GM19397 (cell line): ENCODE data around the gene ROGDI.
A peak's percentile ranks its signal among the peaks of the same experiment; 100 is the strongest.

ENCODE experiments used
- ATAC-seq: cut with Tn5 transposase; IDR thresholded peaks from one replicate; pipeline ENCODE4 v1.9.1; 2021; ENCODE audit warnings: mild to moderate bottlenecking, moderate library complexity; ENCODE audit not compliant: unreplicated experiment

ROGDI gene

DNA sequence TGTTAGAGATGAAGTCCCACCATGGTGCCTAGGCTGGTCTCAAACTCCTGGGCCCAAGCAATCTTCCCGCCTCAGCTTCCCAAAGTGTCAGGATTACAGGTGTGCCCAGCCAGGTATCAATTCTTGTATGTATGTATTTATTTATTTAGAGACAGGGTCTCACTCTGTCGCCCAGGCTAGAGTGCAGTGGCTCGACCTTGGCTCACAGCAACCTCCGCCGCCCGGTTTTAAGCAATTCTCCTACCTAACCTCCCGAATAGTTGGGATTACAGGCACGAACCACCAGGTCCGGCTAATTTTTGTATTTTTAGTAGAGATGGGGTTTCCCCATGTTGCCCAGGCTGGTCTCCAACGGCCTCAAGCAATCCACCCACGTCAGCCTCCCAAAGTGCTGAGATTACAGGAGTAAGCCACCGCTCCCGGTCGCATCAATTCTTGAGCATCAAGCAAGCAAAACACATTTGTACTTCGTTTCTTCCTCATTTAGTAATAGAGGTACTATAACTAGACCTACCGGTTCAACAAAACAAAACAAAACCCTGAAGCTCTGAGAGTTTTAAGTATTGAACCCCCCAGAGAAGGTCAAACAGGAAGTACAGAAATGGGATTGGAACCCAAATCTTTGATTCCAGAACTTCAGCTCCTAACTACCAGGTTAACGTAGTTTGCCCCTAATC, 34.4 kb downstream of the ROGDI start:
- no peak for ATAC-seq

DNA sequence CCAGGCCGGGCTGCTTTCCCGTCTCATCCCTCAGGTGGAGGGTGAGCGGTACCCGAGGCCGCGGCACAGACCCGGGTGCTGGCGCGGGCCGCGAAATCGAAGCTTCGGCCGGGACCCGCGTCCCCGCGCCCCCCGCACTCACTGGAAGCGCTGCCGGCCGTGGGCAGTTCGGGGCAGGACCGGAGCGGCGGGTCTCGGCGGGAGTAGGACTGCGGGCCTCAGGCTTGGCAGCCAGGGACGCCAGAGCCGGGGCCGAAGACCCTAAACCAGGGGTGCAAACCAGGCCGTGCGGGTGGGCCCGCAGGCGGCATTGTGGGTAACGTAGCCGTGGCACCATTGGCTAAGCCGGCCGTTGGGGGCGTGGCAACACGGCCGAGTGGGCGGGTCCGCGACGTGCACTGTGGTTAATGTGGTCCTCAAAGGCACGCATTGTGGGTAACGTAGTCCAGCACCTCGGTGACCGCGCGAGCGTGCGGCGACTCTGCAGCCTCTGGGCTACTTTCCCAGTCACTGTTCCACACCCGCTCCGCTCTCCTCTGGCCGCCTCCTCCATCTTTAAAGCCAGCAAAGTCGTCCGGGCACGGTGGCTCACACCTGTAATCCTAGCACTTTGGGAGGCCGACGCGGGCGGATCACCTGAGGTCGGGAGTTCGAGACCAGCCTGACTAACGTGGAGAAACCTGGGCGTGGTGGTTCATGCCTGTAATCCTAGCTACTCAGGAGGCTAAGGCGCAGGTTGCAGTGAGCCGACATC, 35.4 kb downstream of the ROGDI start, which contains the start of gene ZNF500:
TSS of gene ZNF500 (minus strand) at position 288 of the 754 bp plus-strand sequence. CDS start 1,184 bp downstream, outside the sequence.
- peak; percentile 81 for ATAC-seq

DNA sequence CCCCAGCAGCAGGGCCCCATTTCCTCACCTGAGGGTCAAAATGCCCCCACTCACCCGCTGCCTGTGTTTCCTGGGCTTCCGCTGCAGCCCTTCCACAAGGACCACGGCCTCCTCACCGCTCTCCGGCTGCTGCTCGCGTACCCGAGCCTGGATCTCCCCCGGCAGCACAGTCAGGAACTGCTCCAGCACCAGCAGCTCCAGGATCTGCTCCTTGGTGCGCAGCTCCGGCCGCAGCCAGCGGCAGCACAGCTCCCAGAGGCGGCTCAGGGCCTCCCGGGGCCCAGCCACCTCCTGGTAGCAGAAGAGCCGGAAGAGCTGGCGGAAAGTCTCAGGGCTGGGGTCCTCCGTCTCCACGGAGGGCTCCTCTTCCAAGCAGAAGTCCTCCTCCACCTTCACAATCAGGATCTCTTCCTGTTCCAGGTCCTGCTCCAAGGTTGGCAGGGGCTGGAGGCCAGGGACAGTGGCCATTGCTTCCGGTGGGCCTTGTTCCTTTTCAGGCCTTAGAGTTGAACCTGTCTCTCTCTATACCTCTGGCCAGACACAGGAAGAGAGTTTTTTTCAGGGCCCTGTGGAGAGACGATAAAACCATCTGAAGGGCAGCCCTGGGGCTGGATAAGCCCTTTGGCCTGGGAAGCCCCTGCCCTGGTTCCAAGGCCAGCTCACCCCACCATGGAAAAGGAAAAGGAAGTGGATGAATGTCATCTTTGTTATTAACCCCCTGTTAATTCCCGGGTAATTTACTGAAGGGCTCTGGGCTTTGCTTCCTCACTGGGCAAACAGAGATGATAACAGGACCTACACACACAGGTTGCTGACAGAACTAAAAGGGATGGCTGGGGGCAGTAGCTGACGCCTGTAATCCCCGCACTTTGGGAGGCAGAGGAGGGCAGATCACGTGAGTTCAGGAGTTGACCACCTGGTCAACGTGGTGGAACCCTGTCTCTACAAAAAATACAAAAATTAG, 36.6 kb downstream of the ROGDI start:
- no peak for ATAC-seq

DNA sequence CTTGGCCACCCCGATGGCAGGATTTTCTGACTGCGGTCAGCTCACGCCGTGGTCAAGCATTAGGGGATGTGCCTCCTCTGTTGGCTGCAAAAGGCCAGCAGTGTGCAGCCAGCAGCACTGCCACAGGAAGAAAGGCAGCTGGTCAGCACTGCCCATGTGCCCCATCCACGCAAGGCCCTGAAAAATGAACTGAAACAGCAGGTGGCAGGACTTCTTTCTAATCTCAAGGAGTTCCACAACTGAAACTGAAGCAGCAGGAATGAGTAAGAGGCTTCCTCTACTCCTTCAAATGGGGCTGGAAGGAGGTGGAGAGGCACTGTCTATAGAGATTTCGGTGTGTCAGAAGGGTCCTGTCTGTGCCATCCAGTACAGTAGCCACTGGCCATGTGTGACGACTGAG, 38.6 kb downstream of the ROGDI start:
- ATAC-seq: no peak

DNA sequence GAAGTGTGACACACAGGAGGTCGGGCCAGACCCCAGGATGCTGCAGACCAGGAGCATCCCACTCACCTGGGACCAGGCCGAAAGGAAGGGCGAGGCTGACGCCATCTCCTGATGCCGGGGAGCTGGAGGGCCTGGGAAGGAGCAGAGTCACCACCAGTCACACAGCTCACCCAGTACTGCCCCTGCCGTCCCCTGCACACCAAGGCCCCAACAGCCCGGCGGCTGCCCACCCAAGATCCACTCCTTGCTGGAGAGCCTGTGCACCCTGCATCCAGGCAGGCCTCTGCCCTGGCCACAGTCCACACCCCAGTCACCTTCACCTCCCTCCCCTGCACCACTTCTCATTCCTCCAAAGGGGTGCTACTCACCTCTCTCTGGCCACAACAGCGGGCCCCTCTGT, 40.2 kb downstream of the ROGDI start:
- ATAC-seq: no peak

DNA sequence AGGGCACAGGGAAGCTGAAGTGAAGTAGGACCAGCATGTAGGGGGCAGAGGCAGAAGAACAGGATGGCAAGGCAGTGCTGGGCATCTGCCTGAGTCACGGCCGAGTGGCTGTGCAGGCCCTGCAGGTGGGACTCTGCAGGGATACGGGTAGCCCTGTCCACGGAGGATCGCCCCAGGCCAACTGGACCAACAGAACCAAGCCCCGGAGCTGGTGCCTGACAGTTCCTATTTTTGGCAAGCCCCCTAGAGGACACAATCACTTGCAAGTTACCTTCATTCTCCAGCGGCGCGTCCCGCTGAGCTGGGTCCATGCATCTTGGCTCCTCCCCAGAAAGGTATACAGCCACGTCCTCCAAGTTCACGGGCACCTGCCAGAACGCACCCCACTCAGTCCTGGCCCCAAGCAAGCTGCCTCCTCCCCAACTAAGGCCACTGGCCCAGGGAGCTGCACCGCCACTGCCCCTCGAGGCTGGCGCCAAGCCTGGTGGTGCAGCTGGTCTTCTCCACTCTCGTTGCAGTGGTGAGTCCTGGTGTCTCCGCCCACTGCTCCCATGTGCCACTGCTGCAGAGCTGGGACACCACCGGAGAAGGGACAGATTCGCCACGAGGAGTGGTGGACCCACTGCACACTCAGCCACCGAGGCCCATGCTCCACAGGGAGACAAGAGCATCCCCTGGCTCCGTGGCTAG, 42.1 kb downstream of the ROGDI start:
- no peak for ATAC-seq

DNA sequence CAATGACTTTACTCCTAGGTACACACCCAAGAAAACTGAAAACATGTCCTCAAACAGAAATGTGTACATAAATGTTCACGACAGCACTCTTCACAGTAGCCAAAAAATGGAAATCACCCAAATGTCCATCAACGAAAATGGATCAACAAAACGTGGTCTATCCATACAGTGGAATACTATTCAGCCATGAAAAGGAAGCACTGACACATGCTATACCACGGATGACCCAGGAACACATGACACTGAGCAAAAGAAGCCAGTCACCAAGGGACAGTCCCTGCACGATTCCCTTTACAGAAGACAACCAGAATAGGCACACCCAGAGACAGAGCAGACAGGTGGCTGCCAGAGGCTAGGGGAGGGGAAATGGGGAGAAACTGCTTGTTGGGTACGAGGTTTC, 46.7 kb downstream of the ROGDI start:
- no peak for ATAC-seq

DNA sequence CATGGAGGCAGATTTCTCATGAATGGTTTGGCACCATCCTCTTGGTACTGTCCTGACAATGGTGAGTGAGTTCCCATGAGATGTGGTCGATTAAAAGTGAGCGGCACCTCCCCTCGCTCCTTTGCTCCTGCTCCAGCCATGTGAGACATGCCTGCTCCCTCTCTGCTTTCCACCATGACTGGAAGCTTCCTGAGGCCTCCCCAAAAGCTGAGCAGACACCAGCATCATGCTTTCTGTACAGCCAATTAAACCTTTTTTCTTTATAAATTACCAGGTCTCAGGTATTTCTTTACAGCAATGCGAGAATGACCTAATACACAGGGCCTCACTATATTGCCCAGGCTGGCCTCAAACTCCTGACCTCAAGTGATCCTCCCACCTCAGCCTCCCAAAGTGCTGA, 47.6 kb downstream of the ROGDI start:
- ATAC-seq: no peak

DNA sequence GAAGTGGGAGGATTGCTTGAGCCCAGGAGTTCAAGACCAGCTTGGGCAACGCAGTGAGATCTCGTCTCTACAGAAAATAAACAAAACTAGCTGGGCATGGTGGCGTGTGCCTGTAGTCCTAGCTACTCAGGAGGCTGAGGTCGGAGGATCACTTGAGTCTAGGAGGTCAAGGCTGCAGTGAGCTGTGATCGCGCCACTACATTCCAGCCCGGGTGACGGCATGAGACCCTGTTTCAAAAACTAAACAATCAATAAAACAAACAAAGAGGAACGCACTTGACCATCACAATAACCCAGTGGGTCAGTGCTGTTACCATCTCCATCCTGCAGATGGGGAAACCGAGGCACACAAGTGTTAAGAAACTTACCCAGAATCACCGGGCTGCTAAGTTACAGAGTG, 49.2 kb downstream of the ROGDI start:
- no peak for ATAC-seq

DNA sequence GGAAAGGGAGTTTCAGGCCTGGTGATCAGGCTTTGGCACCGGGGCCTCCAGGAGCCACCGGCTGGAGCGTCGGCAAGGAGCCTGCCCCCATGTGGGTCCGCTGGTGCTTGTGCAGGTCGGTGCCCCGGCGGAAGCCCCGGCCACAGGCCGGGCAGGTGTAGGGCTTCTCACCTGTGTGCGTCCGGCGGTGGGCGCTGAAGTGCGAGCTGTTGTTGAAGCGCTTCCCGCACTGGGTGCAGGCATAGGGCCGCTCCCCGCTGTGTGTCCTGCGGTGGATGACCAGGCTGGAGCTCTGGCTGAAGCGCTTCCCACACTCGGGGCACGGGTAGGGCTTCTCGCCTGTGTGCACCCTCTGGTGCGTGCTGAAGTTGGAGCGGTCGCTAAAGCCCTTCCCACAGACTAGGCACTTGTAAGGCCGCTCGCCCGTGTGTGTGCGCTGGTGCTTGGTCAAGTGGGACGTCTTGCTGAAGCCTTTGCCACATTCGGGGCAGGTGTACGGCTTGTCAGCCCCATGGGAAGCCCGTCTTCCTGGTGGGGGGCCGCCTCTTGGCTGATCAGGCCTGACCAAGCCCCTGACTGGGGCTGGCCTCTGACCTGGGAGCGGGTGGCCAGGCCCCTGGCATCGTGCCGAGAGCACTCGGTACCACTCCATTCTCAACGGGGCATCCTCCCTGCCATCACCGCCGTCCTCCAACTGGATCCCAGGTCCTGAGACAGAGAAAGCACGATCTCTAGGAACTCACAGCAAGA, 49.9 kb downstream of the ROGDI start:
- ATAC-seq: no peak

DNA sequence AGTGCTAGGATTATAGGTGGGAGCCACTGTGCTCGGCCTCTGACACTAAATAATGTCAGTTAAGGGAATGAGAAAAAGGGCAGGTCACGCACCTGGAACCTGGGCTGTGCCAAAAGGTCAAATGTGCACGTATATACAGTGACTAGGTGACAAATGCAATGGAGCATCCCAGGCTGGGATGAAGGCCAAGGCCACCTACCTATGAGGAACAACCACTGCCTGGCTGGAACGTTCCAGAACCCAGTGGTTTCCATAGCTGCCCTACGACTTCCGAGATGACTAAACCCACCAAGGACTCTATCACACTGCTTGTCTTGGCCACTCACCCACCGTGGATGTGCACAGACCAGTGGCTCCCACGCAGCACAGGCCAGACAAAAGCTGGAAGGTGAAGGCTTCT, 51.5 kb downstream of the ROGDI start:
- ATAC-seq: no peak

DNA sequence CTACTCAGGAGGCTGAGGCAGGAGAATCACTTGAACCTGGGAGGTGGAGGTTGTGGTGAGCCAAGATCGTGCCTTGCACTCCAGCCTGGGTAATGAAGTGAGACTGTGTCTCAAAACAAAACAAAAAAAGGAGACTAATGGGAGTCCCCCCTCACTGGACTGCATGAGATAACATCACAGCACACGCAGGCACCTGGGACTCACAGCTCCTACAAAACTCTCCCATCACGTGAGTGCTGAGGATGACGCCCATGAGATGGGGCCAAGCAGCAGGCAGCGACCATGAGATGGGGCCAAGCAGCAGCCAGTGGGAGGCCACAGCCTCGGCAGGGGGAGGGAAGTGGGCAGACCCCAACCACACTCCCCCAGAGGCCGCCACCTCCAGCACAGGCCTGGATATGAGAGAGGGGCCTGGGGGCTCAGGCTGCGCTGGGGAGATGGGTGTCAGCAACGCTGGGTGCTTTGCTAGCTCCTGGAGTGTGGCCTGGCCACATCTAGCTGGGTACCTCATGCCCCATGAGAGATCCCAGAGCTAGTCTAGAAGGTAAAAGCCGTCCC, 52.7 kb downstream of the ROGDI start:
- no peak for ATAC-seq

DNA sequence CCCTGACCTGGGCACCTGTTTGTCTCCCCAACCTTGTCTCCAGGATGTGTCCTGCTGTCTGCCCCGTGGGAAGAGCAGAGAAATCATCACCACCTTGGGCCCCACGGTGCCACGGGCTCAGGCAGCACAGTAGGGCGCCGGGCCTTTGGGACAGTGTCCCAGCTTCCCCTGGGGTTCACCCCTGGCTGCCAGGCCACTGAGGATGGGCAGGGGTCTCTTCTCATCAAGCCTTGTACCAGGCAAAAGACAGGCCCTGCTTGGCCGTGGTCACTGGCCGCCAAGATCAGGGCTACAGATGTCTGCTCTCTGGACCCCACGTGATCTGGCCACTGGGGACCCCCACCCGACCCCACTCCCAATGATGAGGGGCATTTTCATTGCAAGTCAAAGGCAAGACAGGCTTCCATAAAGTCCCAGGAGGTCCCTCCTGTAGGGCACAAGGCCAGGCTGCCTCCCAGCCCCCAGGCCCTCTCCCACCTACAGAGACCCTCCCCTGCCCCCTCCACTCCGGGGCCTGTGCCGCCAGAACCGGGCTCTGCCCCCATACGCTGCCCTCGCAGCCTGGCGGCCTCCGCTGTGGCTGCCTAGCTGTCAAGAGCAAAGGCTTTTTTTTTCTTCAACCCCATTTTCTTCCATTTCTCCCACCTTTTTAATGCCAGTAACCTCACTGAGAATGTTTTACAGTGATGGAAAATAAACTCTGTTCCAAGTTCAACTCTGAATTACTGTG, 53.6 kb downstream of the ROGDI start:
- no peak for ATAC-seq

DNA sequence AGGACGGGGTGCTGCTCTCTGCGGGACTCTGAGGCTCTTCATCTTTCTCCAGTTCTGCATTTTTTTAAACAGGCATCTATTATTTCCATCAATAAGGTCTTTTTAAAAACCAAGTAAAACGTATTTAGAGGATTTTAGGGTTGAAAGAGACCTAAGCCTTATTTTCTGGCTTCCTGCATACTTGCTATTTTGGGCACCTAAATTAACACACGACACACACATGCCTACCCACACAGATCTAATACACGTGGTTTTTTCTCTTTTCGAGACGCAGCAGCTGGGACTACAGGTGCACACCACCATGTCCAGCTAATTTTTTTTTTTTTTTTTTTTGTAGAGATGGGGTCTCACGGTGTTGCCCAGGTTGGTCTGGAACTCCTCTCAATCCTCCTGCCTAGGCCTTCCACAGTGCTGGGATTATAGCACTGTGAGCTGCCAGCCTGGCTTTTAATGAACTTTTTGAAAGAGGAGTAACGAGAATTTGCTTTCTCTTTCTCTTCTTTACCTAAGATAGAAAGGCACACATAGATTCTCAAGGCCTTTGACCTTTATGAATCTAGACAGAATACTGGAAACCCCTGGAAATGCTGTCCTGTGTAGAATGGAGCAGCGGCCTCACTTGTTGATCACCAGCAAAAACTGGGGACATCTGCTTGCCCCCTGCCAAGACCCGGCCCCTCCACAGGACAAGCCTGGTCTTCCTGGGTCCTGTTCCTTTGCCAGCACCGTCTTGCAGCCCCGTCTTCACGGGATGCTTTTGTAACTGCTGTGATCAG, 54.3 kb downstream of the ROGDI start:
- no peak for ATAC-seq

DNA sequence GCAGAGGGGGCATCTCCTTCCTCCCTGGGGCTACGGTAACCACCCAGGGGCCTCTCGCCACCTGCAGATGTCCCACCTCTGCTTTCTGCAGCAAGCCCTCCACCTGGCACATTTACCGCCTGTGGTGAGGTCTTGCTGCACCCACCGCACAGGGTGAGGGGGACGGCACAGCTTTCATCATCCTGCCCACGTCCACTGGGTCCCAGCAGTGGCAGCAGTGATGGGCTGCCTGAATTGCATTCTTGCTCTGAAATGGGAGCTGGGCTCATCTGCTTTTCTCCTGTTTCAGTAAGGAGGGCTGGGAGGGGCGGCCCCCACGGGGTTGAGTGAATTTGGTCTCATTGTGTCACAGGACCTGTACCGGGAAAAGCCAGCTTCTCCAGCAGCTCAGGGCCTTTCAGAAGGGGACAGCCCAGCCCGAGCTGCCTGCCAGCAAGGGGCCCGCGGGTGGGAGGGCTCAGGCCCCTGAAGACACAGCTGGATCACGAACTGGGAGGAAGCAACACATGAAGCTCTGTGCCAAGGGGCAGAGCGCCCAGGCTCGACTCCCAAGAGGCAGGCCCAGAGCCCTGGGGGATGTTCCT, 55.4 kb downstream of the ROGDI start:
- no peak for ATAC-seq
